GM21381 (cell line): ENCODE data around the gene CD160.
"Not testable (repeated sequence)": the region's sequence is repeated elsewhere in the genome, so short reads cannot be mapped to it uniquely, and the experiment has no call there.

Experiments
- ATAC-seq: cut with Tn5 transposase; IDR thresholded peaks from one replicate; pipeline ENCODE4 v1.9.1; 2021; ENCODE audit warnings: mild to moderate bottlenecking, moderate library complexity; ENCODE audit not compliant: unreplicated experiment

The CD160 gene

GRCh38 chr1:145708063-145708462, 11.2 kb upstream of the CD160 start:
- ATAC-seq, result no peak

DNA sequence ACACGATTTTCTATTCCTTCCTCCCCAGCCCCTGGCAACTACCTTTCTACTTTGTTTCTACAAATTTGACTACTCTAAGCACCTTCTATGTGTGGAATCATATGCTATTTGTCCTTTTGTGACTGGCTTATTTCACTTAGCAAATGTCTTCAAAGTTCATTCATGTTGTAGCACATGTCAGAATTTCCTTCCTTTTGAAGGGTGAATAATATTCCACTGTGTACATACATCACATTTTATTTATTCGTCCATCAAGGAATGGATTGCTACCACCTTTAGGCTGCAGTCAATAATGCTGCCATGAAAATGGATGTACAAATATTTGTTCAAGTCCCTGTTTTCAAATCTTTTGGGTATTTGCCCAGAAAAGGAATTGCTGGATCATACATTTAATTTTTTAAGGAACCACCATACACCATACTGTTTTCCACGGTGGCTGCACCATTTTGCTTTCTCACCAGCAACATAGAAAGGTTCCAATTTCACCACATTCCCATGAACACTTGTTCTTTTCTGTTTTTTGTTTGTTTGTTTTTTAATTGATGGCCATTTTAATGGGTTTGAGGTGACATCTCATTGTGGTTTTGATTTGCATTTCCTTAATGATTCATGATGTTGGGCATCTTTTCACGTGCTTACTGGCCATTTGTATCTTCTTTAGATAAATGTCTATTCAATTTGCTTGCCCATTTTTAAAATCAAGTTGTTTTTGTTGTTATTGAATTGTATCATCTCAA, 8.8 kb upstream of the CD160 start:
- ATAC-seq, result no peak

DNA sequence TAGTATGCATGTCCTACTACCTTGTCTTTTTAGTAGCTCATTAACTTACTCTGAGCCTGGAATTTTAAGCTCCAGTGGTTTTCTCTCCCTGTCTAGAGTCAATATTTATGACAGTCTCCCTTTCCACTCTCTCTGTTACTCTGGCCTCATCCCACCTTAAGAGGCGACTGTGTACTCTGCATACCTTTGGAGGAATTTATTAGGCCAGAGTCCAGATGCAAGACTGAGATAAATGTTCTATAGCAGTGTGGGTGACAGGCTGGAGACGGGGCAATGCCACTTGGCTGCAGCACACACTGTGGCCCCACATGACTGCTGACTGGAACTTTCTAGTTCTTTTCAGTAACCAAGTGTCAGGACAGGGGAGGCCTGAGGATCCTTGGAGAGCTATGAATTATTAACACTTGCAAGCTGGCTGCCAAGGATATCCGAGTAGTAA, 8.1 kb upstream of the CD160 start:
- ATAC-seq, result no peak

- no peak for ATAC-seq
Measured at GRCh38 chr1:145714524-145715111, 4.7 kb upstream of the CD160 start.

- no peak for ATAC-seq
Measured at GRCh38 chr1:145716641-145717345, 2.5 kb upstream of the CD160 start.

DNA sequence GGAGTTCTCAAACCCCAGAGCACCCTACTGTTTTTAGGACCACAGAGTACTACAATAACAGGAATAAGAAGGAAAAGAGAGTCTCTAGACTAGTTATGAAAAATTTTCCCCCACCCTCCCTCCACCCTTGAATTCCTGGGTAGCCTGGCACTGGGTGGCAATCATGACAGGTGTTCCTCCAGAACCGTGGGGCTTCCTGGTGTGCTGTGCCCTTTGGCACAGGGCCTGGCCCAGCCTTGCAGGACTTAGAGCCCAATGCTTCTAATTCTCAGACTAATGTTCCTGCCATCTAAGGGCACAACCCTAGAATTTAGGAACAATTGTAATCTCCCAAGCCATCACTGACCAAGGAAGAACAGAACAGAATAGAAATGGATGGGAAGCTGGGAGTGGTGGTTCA, 1.5 kb upstream of the CD160 start:
- ATAC-seq, result no peak

- not testable (repeated sequence) for ATAC-seq
Measured at GRCh38 chr1:145718465-145718864, 834 bp upstream of the CD160 start.

DNA sequence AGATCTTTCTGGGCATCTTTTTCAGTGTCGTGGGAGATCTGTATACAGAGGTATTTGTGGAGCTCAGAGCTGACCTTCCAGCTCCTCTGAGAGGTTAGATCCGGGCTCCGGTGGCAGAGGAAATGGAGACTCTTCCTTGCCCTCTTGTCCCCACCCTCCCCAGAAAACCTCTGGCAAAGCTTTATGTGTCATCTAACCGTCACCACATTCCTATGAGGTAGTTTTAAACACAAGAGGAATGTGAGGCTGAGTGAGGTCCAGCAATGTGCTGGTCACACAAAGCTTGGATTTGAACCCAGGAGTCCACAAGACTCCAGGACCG, 1.2 kb downstream of the CD160 start:
- ATAC-seq, result no peak

- no peak for ATAC-seq
Measured at GRCh38 chr1:145720878-145721671, 1.8 kb downstream of the CD160 start.

DNA sequence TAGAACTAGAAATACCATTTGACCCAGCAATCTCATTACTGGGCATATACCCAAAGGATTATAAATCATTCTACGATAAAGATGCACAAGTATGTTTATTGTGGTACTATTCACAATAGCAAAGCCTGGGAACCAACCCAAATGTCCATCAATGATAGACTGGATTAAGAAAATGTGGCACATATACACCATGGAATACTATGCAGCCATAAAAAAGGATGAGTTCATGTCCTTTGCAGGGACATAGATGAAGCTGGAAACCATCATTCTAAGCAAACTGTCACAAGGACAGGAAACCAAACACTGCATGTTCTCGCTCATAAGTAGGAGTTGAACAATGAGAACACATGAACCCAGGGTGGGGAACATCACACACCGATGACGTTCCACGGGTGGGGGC, 6.9 kb downstream of the CD160 start:
- not testable (repeated sequence) for ATAC-seq

GRCh38 chr1:145729196-145729595, 9.9 kb downstream of the CD160 start:
- ATAC-seq, result no peak

DNA sequence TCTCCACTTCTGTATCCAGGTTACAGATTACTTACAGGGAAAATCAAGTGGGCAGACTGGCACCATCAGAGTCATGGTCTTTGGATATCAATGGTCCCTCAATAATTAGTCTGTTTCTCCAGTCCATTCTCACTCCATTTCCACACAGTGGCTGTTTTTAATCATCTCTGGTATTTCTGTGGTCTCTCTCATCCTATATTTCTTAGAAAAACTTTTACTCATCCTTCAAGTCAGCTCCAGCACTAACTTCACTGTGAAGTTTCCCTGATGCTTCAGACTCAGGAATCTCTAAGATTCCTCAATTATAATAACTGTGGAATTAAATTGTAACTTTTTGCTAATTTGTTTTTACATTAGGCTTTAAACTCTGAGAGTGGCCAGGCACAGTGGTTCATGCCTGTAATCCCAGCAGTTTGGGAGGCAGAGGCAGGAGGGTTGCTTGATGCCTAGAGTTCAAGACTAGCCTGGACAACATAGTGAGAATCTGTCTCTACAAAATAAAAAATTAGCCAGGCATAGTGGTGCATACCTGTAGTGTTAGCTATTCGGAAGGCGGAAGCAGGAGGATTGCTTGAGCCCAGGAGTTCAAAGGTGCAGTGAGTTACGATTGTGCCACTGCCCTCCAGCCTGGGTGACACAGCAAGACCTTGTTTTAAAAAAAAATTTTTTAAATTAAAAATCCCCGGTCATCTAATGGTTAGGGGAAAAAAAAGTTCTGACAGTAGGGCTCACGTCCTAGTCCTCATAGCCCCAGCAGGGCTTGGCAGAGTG, 10.6 kb downstream of the CD160 start:
- ATAC-seq, result no peak

GRCh38 chr1:145730467-145730866, 11.2 kb downstream of the CD160 start:
- no peak for ATAC-seq

- no peak for ATAC-seq
Measured at GRCh38 chr1:145730900-145731299, 11.6 kb downstream of the CD160 start.

DNA sequence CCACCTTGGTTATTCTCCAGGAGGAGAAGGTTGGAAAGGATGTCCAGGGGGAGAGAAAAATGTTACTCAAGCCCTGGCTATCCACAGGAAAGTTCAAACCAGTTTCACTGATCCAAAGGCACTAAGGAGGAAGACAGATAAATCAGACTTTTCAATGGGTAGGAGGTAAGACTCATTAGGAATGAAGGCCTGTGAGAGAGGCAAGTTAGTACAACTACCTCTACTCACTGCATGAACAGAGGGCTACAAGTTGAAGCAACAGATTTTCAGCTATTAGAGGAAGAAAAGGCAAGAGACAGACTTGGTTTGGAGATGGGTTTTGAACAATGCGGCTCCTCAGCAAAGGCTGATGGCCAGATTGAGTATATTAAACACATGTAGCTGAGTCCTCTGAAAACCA, 16.9 kb downstream of the CD160 start:
- no peak for ATAC-seq

GRCh38 chr1:145740269-145740668, 21.0 kb downstream of the CD160 start:
- no peak for ATAC-seq

DNA sequence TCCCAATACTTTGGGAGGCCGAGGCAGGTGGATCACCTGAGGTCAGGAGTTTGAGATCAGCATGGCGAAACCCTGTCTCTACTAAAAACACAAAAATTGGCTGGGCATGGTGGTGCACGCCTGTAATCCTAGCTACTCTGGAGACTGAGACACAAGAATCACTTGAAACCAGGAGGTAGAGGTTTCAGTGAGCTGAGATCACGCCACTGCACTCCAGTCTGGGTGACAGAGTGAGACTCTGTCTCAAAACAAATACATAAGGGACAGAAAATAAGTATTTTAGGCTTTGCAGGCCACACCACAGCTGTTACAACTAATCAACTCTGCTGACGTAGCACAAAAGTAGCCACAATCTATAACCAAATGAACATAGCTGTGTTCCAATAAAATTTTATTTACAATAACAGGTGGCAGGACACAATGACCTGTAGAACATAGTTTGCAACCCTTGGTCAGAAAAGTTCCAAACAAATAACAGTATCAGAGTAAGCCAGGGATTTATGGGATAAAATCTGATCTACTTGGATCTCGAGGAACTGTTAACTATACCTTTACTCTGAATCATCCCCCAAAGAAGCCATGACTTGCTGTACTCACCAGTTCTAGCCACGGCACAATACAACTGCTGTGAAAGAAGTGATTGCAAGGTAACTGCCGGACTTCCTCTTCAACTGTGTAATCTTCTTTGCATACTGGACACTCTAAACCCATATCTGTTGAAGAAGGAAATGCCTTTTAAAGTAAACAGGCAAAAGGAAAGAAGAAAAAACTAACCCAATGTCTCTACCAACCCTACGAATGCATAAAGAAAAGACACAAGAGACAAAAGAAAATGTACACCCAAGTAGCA, 28.3 kb downstream of the CD160 start:
- ATAC-seq, result no peak

- no peak for ATAC-seq
Measured at GRCh38 chr1:145750426-145750825, 31.1 kb downstream of the CD160 start.

GRCh38 chr1:145751491-145752037, 32.3 kb downstream of the CD160 start:
- ATAC-seq, result no peak

GRCh38 chr1:145757420-145757819, 38.1 kb downstream of the CD160 start:
- no peak for ATAC-seq
